GM21526 (cell line): ENCODE measurements around the gene ZAP70.

Experiments used
- ATAC-seq: cut with Tn5 transposase; IDR thresholded peaks from one replicate; pipeline ENCODE4 v1.9.1; 2021; ENCODE audit warnings: moderate library complexity; ENCODE audit not compliant: unreplicated experiment, low FRiP score

ZAP70 gene

GRCh38 chr2:97775074-97775473 lies 61.7 kb downstream of the ZAP70 start:
- no peak for ATAC-seq

- ATAC-seq: no peak
Measured at GRCh38 chr2:97779141-97779540, 65.8 kb downstream of the ZAP70 start.

DNA sequence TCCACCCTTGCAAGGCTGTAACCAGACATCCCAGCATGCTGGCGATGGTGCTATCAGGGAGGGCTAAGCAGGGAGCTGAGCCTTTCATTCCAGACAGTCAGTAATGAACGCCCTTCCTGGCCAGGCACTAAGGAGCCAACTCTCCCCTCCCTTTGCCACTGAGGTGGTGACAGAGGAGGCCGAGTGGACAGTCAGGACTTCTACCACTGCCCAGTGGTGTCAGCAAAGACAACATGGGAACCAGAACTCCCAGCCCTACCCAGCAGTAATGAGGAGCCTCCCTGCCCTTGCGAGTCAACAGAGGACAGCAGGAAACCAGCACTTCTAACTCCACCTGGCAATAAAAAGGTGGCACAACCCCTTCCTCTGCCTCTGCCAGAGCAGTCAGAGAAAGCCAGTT lies 68.6 kb downstream of the ZAP70 start:
- no peak for ATAC-seq

DNA sequence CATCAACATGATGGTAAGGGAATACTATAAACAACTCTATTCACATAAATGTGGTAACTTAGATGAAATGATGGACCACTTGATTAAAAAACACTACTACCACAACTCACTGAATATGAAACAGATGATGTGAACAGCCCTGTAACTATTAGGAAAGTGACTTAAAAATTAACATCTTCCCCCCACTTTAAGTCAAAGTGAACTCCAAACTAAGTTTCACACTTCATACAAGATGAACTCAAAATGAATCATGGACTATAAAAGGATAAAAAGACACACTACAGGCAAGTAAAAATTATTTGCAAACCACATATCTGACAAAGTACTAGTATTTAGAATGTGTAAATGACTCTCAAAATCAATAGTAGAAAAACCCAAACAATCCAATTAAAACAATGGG lies 71.6 kb downstream of the ZAP70 start:
- ATAC-seq: no peak

- no peak for ATAC-seq
Measured at GRCh38 chr2:97785818-97786217, 72.4 kb downstream of the ZAP70 start.

GRCh38 chr2:97788986-97789644 lies 75.7 kb downstream of the ZAP70 start:
- no peak for ATAC-seq
